Measurements from ENCODE around the gene STT3B.

- TF ChIP-seq TAF1 (IDR thresholded peaks at IDR 0.05; ENCODE audit: low read depth, low read length) (no peak), POLR2AphosphoS5 (IDR thresholded peaks at IDR 0.05; ENCODE audit: low read depth, low read length) (no peak), POLR2A (IDR thresholded peaks at IDR 0.05; ENCODE audit: low read depth, low read length) (no peak)
These were observed 135.5 kb downstream of the STT3B start for GRCh38 chr3:31668242-31668641.

All from GM12891 (cell line).